NOMO-1 treated with DMSO at 0.1 percent for 48 hours (cell line): ENCODE measurements around the gene LDLRAD4.

ENCODE experiments used
- DNase-seq: peaks from one replicate; lab custom pipeline; 2025; ENCODE audit not compliant: unreplicated experiment; lab: John Stamatoyannopoulos, UW

LDLRAD4 gene

DNA sequence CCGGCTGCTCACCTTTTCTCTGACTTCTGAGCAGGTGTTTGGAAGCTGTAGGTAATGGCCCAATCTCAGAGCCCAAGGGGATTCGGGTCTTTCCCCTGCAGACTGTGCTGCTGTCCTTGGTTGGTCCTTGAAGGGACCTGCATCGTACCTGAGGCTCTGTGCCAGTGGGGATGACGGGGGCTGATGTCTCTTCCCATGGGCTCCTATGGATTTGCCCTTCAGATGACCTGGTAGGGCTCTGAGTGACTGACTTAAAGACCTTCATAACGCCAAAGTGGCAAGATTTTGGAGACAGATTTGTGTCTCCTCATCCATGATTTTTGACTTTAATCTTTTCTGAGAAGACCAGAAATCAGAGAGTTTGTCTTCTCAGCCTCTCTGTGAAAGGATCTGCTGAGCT is 341.7 kb downstream of the LDLRAD4 start:
- no peak for DNase-seq

DNA sequence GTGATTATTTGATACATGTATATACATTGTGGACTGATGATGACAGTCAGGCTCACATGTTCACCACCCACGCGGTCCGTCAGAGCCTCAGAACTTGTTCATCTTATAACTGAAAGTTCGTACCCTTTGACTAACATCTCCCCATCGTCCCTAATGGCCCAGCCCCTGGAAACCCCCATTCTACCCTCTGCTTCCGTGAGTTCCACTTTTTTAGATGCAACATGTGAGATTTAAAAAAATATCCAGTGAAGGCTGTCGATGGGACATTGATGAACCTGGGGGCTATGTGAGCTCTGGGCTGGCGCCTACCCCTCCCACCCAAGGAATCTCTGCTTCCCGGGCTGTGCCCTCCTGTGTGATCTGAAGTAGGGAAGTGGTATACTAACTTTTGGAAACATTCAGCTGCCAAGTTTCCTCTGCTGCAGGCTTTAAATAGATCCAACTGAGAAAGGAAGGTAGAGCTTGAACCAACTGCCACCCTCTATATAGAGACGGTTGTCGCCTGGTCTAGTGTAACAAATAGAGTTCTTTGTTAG is 344.0 kb downstream of the LDLRAD4 start:
- DNase-seq = peak; percentile 54

DNA sequence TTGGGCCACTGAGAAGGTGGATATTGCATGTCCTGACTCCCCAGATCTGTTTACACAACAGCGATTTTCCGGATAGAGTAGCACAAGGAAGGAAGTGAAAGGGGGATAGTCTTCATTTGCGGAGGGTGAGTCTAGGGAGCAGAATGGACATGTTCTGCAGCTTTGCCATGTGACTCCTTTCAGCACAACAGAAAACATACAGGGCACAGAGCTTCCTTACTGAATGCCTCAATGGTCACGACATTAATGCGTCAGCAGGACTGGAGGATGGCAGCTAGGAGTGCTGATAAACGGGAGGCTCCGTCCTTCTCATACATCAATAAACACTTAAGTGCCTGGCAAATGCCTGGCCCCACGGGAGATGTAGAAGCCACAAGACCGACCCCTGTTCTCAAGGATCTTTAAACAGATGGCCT is 344.8 kb downstream of the LDLRAD4 start:
- peak; percentile 28 for DNase-seq

DNA sequence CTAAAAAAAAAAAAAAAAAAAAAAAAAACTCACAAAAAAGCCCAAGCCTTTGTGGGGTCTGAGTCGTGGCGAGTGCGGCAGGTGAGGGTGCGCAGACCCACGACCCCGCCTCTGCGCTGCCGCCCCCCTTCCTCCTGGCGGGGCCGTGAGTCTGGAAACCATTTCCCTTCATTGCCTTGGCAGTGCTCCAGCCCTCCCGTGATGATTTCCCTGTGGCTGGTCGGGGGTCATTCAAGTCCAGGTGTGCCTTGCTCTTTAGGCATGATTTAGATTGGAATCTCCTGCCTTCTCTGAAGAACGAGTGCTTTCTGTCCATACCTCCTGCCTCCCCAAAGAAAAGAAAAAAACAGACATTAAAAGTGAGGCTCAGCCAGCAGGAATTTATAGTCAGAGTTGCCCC is 346.0 kb downstream of the LDLRAD4 start:
- DNase-seq = no peak

DNA sequence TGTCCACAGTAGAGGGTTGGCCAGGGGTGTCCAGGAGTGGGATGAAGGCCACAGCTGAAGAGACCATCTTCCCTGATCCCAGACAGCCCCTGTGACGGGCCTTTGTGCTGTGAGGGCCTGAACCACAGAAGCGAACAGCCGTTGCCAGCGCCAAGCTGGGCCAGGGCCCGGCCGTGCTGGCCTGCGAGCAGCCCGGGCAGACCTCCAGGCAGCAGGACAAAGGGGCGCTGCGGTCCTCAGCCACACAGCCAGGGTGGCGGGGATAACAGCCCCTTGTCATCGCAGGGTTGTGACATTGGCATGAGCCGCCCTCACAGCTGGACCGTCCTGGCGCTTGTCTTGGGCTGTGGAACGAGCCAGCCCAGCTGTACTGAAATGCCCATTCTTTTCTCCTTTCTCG is 346.7 kb downstream of the LDLRAD4 start:
- no peak for DNase-seq

DNA sequence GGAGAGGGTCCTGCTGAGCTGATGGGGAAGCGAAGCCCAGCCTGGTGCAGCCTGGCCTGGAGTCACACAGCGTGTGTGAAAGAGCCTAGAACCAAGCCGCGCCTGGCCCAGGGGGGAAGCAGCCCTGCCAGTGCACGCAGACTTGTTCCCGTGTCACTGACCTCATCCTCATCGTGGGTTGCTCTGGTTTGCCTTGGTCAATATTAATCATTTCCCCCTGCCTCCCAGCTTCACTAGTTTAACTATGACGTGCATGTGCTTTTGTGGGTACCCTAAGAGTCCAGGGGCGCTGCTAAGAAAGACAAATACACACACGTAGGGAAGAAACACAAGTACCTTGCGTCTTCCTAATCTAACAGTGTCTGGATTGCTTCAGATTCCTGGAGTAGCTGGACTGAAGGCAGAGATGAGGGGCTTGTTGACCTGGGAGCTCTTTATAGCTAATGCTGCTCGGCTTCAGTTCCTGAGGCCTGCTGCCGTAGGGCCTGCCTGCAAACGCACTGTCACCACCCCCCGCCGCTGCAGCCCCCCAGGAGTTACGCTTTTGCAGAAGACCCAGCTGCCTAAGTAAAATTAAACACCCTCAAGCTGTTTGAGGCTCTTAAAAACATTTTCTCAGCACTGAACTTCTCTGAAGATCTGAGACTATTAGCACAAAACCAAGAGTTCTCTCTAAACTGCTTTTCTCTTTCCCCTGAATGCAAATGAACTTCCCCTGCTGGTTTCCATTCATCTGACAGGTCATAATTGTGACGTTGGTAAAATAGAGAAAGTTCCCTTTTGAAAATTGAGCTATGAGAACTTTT is 348.6 kb downstream of the LDLRAD4 start:
- DNase-seq = peak; percentile 73

DNA sequence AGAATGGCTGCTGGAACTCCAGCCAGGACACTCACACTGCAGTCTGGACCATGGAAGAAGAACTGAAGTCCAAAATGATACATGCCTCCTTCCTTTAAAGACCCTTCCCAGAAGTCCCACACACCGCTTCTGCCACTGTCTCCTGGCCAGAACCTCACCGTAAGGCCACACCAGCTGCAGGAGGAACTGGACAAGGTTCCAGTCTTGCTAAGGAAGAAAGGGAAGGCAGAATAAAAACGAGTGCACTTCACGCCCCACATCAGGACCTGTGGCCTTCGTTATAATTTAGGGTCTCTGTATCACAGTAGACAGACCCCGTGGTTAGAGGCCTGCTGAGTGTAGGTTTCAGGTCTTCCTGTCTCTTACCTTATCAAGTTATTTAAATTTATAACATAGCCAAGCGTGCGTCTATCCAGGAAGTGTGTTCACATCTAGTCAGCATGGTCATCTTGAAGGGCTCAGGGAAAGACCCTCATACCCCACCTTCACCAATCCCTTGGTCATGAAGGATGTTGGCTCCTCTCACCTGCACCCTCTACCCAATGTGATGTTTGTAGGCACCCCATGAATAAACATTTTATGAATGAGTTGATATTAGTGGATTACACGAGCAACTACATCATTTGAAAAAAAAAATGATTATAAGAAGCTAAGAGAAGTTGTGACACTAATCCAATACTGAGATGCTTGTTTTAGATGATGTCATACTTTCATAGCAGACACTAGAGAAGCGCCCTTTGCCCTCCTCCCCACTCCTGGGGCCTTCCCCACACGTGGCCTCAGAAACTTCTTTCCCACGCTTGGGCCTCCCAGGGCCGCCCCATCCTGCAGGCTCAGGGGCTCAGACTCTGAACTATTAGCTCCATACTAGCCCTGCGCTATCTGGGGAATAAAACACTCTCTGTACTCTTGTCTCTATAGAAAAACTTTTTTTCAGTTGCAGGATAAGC is 350.2 kb downstream of the LDLRAD4 start:
- DNase-seq = peak; percentile 18

DNA sequence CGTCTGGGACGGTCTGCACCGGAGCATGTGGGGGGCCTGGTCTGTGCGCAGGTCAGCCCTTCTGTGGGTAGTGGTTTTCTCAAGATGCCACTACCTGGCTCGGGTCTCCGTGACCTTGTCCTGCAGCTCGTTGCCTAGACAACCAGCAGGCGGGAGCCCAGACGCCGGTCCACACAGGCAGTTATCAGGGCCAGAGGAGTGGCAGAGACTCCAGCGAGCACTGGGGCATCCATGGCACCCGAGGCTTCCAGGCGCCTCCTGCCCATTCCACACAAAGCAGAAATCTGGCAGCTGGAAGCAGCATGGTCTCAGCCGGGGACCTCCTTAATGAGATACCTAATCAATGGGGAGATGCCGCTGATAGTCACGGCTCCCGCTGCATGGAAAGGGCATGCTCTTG is 351.7 kb downstream of the LDLRAD4 start:
- no peak for DNase-seq

DNA sequence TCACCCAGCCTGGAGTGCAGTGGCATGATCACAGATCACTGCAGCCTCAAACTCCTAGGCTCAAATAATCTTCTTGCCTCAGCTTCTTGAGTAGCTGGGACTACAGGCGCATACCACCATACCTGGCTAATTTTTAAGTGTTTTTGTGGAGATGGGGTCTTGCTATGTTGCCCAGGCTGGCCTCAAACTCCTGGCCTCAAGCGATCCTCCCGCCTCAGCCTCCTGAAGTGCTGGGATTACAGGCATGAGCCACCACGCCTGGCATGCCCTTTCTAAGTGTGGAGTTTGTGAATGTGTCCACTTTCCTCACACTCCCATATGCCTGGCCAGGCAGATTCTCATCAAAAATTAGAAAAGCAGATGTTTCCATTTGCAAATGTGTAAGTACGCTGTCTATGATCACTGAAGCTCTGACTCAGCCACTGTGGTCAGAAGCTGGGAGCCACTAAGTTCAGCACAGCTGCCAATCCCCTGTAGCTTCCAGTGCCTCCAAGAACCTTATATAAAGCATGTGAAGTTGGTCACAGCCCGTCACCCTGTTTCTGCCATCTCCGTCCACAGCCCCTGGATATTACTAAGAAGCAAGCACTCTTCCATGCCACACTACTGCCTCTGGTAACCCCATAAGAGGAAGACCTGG is 352.4 kb downstream of the LDLRAD4 start:
- no peak for DNase-seq

DNA sequence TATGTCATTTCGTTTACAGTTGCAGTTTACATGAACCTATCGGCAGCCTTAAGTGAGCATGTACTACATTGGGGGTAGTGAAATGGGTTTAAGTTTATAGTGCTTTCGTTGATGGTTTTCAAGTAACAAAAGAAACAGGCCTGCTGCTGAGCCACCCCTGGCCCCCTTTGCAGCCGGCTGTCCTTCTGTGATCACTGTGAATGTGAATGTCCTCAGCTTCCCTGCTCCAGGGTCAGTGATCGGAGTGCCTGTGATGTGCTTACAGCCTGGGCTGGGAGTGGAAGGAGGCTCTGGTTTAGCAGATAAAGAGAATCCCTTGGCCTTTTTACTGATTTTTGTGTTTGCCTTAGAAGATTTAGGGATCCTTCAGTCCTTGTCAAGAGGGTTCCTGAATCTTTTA is 353.6 kb downstream of the LDLRAD4 start:
- no peak for DNase-seq

DNA sequence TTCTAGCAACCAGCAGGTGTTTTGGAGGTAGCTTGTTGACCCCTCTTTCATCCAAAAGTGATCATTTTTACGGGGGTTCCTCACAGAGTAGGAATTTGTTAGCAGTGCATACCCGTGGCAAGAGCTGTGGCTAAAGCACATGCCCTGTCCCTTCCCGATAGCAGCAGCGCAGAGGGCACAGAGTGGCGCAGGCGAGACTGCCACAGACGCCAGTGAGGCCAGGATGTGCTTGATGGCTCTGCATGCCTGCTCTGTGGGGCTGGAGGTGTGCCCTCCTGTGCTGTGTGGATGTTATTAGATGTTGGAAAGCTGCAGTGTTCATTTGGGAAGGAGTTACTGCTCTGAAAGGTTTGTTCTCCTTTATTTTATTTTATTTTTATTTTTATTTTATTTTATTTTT is 354.2 kb downstream of the LDLRAD4 start:
- DNase-seq = no peak

DNA sequence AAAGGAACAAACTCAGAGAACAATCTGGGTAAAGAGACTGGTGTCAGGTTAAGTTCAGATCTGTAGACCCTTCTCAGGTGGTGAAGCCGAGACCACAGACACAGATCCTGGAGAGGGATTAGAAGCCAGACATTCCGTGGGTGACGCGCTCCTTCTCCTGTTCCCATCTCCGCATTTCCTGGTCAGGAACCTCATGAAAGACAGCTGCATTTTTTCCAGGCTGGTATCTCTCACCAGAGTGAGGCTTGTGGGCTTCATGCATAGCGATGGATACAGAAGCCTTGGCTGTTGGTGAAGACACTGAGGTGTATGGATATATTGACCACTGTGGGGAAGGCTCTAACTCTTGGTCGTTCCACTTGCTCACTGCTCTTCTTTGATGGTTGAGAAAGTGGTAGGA is 355.2 kb downstream of the LDLRAD4 start:
- DNase-seq = no peak

DNA sequence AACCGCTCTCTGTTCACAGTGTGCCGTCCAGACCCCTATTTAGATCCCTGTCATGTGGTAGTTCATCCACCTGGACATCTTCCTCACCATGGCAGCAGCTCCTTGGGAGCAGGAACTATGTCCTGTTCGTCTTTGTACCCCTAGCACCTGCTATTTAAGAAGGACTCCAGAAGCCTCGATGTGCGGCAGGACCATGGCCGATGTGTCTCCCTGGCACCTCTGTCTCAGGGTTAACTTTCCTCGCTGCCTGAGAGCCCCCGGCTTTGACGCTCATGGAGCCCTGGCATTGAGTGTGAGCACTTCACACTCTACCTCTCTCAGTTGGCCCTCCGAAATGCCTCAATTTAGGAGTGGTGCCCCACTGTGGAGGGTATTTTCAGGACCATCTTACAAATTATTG is 355.8 kb downstream of the LDLRAD4 start:
- DNase-seq = no peak

DNA sequence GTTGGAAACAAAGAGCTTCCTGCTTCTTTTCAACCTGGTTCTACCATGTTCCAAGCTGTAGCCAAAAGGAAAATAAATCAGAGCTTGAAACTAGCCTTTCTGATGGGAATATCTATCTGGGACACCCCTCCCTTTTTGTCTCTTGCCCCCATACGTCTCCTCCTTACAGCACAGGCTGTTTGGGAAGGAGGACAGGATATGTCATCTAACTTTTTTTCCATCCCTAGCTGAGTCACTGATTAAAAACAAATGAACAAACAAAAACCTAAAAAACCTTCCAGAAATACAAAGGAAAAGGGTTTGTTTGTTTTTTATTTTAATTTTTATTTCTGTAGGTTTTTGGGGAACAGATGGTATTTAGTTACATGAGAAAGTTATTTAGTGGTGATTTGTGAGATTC is 356.2 kb downstream of the LDLRAD4 start:
- no peak for DNase-seq

DNA sequence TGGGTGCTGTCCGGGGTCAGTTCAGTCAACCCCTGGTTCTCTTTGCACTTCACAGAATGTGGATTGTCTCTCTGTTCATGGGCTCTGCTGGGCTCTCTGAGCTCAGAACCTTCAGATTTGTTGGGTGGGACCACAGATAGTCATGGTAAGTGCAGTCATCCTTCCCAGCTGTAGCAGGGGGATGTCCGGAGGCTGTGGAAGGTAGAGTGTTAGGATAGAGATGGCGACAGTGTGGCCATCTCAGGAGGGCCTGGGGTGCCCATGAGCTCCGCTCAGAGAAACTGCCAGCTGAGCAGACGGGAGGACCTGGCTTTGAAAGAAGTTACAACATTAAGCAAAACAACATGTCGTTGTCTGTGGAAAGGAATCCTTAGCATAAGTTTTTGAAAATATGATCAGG is 358.0 kb downstream of the LDLRAD4 start:
- DNase-seq = no peak

DNA sequence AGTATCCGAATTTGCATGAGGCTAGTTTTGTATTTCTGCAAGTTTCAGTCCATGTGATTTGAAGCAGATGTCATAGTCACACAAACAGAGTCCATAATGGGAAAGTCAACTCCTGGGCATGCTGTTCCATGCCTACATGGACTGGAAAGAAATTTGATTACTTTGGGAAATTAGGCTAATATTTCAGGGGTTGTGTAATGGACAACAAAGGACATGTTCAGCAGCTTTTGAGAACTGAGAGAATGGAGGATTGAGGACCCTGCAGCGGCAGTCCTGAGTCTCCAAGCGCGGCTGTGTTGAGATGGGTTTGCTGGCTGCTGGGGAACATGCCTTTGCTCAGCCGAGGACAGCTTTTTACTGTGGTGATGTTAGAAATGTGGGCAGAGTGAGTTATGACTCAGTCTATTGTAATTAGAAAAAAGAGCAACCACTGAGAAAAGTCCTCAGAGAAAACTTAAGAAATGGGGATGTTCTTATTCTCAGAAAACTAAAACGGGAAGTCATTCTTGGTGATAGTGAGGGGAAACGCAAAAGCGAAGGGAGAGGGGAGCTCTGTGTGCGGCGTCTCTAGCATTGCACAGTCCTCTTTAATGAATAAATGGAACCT is 358.6 kb downstream of the LDLRAD4 start:
- DNase-seq = peak; percentile 94

DNA sequence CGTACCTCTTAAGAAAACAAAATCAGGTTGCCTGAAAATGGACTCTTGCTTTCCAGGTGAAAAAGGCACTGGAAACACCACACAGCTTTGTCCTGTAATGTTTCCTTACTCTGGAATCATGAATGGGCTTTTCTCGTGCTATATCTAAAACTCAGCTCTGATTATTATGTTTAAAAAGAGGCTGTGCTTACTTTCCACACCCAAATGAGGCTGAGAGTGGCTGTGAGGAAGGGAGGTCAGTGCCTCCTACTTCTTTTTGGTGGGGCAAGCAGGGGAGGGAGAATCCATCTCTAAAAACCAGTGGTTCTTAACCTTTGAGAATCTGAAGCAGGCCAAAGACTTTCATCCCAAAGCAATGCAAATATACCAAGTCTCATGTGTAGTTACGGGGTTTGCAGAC is 359.2 kb downstream of the LDLRAD4 start:
- no peak for DNase-seq

DNA sequence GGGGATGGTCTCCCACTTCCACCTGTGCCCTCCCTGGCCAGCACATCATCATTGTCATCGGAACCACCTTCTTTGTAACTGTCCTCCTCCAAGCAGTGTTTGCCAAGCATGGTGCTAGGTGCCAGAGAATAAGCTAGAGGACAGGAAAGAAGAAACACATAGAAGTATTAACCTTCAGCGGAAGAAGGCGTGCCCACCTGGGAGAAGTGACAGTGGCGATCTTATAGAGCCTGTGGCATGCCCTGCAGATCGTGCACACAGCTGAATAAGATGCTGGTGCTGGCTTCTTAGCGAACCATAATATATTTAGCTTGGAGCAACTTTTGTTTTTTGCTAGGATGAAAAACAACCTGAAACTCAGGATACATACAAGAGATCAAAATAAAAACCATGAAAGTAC is 359.8 kb downstream of the LDLRAD4 start:
- DNase-seq = no peak

DNA sequence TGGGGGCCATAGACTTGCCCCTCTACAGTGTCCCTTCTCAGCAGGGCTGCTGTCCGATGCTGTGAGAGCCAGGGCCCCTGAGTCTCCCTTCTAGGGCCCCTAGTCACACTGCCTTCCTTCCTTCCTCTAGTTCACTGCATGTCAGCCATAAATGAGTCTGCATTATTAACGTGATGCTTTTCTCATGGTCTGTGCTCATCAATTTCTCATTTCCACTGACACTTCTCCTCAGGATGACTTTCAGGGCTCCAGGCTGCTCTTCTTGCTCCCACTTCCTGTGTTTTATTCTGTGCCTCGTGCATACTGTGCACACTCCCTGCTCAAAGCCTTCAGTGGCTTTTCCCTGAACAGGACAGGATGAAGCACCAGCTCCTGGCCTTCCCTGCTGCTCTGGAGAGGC is 361.3 kb downstream of the LDLRAD4 start:
- peak; percentile 53 for DNase-seq

DNA sequence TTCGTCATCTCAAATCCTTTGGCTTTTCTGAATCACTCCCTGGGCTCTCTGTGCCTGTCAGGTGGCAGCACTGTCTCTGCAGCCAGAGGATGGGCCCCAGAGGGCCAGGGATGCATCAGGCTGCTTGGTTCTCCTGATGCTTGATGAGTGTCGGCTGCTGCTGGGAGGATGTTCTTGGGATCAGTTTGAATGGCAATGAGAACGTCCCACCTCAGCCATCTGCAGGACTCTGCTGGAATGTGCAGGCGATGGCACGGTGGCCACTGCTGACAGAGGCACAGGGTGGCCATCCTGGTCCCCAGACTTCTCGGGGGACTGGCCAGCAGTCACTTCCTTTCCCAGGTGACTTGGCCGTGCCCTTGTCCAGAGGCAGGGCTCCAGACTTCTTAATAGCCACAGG is 361.8 kb downstream of the LDLRAD4 start:
- DNase-seq = no peak

DNA sequence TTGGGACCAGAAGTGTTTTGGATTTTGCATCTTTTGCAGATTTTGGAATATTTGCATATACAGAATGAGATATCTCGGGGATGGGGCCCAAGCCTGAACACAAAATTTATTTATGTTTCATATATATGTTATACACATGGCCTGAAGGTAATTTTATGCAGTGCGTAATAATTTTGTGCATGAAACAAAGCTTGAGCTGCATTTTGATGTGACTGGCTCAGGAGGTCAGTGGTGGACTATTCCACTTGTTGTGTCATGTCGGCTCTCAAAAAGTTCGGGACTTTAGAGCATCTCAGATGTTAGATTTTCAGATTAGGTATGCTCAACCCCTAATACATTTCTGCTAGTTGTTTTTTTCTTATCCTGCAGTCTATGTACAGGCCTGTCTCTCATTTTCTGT is 362.4 kb downstream of the LDLRAD4 start:
- no peak for DNase-seq
